ENCODE results near the gene NPY4R2. TPM values are rescaled to one million over a fixed set of nuclear protein-coding genes. Genes with fewer than 3 reads are reported as not detected.
"Not testable (repeated sequence)": the region's sequence is repeated elsewhere in the genome, so short reads cannot be mapped to it uniquely, and the experiment has no call there.

The NPY4R2 gene, protein sequence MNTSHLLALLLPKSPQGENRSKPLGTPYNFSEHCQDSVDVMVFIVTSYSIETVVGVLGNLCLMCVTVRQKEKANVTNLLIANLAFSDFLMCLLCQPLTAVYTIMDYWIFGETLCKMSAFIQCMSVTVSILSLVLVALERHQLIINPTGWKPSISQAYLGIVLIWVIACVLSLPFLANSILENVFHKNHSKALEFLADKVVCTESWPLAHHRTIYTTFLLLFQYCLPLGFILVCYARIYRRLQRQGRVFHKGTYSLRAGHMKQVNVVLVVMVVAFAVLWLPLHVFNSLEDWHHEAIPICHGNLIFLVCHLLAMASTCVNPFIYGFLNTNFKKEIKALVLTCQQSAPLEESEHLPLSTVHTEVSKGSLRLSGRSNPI
- not detected for total RNA-seq

DNA sequence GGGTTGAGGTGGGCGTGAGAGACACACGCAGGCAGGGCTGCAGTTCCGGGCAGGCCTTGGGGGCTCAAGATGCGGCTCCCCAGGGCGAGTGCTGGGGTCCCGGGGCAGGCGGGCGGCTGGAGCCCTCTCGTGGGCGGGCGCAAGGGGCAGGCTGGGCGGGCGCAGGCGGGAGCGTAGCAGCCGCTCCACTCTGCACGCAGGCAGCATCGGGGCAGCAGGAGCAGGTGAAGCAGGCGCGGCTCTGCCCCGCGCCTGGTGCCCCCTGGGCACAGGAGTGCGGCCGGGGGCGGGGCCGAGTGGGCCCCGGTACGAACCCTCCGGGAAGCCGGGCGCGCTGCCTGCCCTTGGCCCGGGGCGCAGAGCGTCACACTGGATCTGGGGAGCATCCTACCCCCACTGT lies at the start of gene NPY4R2:
Gene NPY4R2 (plus strand): TSS at position 188 of the 400 bp plus-strand sequence. CDS start 3,326 bp downstream, outside the sequence.
- not testable (repeated sequence) for H3K9me3 ChIP-seq (ENCODE audit: low read depth, low read length); H3K27me3 ChIP-seq (ENCODE audit: insufficient read depth, low read length); H3K4me3 ChIP-seq (ENCODE audit: low read length); H3K4me1 ChIP-seq (ENCODE audit: insufficient read depth, low read length)

DNA sequence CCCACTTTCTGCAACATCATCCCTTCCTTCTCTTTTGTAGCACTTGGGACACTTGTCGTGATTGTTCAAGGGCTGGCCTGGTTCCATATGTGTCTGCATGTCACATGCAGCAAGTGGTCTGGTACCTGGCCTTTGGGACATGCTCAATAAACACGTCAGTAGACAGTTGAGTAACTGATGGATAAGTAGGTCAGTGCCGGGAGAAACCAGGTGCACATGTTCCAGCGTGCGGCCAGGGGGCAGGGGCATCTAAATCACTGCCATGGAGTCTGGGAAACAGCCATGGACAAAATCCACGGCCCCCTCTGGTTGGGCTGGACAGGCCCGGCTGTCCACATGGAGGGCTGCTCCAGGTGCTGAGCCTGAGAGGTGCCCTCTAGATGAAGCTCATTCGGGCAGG lies 47.6 kb upstream of the NPY4R2 start:
- not testable (repeated sequence) for H3K4me3 ChIP-seq (ENCODE audit: low read length); H3K4me1 ChIP-seq (ENCODE audit: insufficient read depth, low read length); H3K27me3 ChIP-seq (ENCODE audit: insufficient read depth, low read length); H3K9me3 ChIP-seq (ENCODE audit: low read depth, low read length)

DNA sequence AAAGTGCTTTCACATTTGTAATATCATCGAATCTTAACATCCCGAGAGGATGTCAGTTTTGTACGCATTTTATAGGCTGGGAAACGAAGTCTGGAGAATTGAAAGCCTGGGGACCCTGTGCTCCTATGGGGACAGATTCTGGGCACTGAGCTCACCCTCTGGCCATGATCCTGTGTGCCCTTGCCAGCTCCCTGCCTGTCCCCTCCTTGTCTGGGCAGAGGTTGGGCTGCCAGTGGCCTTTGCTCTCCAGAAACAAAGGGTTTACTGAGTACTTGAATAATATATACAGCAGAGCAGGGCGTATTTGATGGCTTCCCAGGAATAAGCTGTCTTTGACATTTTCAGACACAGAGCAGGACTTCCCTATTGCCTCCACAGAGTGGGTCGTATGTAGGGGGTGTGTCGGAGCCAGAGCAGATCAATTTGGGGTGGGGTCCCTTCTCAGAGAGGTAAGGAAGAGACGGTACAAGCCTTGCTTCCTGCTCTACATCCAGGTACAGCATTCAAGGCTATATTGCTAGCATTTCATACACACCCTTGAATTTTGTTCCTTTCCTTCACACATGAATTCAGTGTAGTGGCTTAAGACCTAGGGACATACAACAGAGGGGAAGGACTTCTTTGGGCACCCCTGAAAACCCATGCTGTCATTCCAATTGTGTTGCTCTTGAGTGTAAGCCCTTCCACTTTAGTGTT lies 46.8 kb upstream of the NPY4R2 start:
- H3K4me1 ChIP-seq (ENCODE audit: insufficient read depth, low read length); H3K27me3 ChIP-seq (ENCODE audit: insufficient read depth, low read length); H3K4me3 ChIP-seq (ENCODE audit: low read length): not testable (repeated sequence)

DNA sequence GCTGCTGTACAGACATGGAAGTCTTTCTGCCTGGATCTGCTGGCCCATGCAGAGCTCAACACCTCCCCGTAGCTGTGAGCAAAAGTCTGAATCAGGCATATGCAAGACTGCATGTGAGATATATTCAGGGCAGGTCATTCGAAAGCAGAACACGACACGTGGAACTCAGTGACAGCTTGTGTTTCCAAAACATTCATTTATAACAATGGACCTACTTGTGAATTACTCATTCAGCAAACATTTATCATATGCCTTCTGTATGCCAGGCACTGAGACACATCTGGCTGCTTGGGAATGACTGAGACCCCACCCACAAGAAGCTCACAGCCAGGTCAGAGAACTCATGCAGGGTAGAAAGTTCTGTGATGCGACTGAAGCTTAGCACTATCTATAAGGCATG lies 46.2 kb upstream of the NPY4R2 start:
- H3K27me3 ChIP-seq (ENCODE audit: insufficient read depth, low read length); H3K4me3 ChIP-seq (ENCODE audit: low read length); H3K9me3 ChIP-seq (ENCODE audit: low read depth, low read length); H3K4me1 ChIP-seq (ENCODE audit: insufficient read depth, low read length): not testable (repeated sequence)

More for the DNA sequence above, 46.8 kb upstream of the NPY4R2 start:
- not testable (repeated sequence) for H3K9me3 ChIP-seq (ENCODE audit: low read depth, low read length)

DNA sequence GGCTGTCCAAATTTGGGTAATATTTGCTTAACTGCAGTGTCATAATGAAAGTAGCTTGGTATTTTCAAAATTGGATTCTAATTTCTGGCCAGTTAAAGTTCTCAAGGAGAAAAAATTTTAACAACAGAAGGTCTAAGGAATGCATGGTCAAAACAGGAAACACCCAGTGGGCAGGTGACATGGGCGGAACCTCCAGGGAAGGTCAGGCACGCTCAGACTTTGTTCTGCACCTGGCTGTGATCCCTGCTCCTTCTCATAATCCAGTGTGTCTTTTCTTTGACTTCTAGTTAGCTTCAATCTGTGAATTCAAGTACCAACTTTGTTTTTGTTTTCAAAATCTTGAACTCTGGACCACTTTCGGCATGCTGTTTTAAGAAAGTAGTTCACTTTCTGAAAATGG lies 34.2 kb upstream of the NPY4R2 start:
- not testable (repeated sequence) for H3K4me1 ChIP-seq (ENCODE audit: insufficient read depth, low read length); H3K27me3 ChIP-seq (ENCODE audit: insufficient read depth, low read length); H3K4me3 ChIP-seq (ENCODE audit: low read length); H3K9me3 ChIP-seq (ENCODE audit: low read depth, low read length)

DNA sequence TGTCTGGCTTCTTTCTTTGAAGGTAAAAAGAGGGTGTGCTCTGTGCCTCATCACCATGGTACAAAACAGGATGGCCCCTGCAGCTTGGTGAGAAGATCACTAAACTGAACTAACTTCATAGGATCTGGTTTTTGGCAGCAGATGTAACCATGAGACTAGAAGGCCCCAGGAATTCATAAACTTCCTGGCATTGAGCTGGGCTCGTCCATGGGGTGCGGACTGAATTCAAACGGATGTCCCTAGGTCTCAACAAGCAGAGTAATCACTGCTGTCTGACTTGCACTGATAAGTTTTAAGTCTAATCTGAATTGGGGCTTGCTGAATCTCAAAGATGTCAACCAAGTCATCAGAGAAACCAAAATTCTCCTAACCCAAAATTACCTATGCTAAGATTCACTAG lies 33.5 kb upstream of the NPY4R2 start:
- not testable (repeated sequence) for H3K4me3 ChIP-seq (ENCODE audit: low read length); H3K4me1 ChIP-seq (ENCODE audit: insufficient read depth, low read length)

DNA sequence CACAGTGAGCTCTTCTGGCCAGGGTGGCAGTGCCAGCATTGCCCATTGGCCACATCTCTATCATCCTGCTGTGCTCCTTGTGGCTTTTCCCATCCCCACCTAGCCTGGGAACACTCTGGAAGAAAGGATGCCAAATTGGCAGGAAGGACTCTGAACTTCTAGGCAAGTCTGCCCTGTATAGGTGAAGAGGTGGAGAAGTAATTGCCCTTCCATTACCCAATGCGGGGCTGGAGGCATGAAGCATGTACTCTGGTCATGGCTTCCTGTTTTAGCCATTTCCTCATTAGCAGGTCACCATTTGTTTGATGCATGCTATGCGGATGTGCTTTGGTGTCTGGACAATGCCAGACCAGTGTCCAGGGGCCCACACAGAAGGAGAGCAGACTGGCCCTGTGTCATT lies 32.1 kb upstream of the NPY4R2 start:
- not testable (repeated sequence) for H3K9me3 ChIP-seq (ENCODE audit: low read depth, low read length); H3K27me3 ChIP-seq (ENCODE audit: insufficient read depth, low read length); H3K4me3 ChIP-seq (ENCODE audit: low read length); H3K4me1 ChIP-seq (ENCODE audit: insufficient read depth, low read length)

More for the DNA sequence above, 33.5 kb upstream of the NPY4R2 start:
- H3K9me3 ChIP-seq (ENCODE audit: low read depth, low read length); H3K27me3 ChIP-seq (ENCODE audit: insufficient read depth, low read length): not testable (repeated sequence)

DNA sequence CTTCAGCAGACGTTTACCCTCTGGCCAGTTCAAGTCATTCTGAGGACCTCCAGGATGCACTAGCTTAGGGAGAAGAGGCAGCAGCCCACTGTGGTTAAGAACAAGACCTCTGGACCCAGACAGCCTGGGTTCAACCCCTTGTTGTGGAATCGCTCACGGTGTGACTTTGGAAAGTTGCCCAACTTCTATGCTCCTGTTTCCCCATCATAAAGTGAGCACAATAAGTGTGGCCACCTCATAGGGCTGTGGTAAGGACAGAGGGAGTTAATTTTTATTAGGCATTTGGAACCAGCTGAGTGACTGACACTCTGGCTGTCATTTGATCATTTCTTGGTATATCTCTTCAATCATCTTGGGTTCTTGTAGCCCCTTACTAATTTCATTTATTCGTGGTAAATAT lies 31.6 kb upstream of the NPY4R2 start:
- not testable (repeated sequence) for H3K4me1 ChIP-seq (ENCODE audit: insufficient read depth, low read length); H3K9me3 ChIP-seq (ENCODE audit: low read depth, low read length); H3K4me3 ChIP-seq (ENCODE audit: low read length); H3K27me3 ChIP-seq (ENCODE audit: insufficient read depth, low read length)

DNA sequence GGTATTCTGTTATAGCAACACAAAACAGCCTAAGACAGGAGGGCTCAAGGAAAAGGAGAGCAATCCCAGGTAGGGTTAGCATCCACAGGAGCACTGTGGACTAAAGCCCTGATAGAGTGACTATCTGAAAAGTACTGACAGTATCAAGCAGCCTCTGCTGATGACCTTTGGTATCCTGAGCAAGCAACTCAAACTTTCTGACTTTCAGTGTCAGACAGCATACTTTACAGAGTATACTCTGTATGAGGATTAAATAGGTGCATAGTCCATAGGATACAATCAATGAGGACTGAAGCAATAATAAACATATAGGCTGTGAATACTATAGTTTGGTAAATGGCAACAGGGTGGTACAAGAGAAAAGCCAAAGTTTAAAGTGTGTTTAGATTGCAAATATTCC lies 27.7 kb upstream of the NPY4R2 start:
- not testable (repeated sequence) for H3K4me1 ChIP-seq (ENCODE audit: insufficient read depth, low read length); H3K9me3 ChIP-seq (ENCODE audit: low read depth, low read length); H3K4me3 ChIP-seq (ENCODE audit: low read length); H3K27me3 ChIP-seq (ENCODE audit: insufficient read depth, low read length)

DNA sequence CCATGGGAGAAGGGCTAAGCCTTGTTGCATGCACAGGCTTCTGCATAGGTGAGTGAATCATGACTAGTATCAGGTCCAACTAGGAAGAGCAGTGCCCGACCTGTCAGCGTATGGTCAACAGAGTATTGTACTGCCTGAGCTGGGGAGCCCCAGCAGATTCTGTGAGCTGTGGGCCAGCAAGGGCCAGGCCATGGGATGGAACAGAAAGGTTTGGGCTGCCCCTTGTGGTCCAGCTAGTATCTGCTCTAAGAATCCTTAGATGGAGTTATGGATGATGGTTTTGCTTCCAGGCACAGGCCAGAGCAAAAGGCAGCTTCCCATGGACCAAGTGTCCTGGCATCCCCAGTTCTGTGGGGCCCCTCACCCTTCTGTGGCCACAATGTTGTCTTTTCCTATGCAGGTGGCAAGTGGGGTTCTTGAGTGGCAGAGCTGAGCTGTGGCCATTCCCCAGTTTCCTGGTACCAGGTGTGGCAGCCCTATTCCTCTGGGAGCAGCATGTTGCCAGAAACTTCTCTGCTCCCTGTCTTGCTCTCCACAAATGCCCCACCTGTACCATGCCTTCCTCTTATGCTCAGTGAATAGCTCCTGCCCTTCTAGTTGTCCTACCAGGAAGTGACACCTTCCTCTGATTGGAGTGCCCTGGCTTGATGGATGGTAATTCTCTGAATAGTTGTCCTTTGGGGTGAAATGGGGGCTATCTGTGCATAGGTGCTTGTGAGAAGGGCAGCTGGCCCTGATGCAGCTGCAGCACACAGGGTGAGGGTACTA lies 25.8 kb upstream of the NPY4R2 start:
- not testable (repeated sequence) for H3K4me3 ChIP-seq (ENCODE audit: low read length); H3K27me3 ChIP-seq (ENCODE audit: insufficient read depth, low read length); H3K4me1 ChIP-seq (ENCODE audit: insufficient read depth, low read length); H3K9me3 ChIP-seq (ENCODE audit: low read depth, low read length)

DNA sequence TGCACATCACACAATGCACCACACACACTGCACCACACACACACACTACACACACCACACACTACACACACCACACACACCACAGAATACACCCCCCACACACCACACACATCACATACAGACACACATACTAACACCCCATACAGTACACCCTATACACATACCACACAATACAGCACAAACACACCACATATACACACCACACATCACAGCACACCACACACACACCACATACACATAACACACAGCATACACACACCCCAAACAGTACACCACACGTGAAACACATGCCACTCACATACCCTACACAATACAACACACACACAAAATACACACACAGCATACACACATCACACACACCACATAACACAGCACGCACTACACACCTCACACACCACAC lies 23.9 kb upstream of the NPY4R2 start:
- H3K4me1 ChIP-seq (ENCODE audit: insufficient read depth, low read length); H3K4me3 ChIP-seq (ENCODE audit: low read length); H3K27me3 ChIP-seq (ENCODE audit: insufficient read depth, low read length); H3K9me3 ChIP-seq (ENCODE audit: low read depth, low read length): not testable (repeated sequence)

DNA sequence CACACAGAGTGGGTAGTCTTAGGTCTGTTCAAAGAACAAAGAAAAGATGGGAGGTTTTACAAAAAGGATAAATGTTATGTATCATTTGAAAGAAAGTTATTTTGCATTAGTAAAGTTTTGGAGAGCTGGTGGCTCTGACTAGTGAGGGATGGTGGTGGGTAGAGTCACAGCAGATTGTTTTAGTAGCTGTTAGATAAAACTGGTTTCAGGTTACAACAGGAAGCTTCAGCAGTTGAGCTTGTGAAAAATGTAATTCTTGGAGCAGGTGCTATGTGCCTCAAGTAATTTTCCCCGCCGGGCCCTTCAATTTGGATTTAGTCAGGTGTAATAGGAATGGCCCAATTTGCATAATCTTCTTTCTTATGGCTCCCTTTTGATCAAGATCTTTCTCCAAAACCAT lies 20.6 kb upstream of the NPY4R2 start:
- H3K27me3 ChIP-seq (ENCODE audit: insufficient read depth, low read length); H3K4me3 ChIP-seq (ENCODE audit: low read length); H3K4me1 ChIP-seq (ENCODE audit: insufficient read depth, low read length); H3K9me3 ChIP-seq (ENCODE audit: low read depth, low read length): not testable (repeated sequence)

DNA sequence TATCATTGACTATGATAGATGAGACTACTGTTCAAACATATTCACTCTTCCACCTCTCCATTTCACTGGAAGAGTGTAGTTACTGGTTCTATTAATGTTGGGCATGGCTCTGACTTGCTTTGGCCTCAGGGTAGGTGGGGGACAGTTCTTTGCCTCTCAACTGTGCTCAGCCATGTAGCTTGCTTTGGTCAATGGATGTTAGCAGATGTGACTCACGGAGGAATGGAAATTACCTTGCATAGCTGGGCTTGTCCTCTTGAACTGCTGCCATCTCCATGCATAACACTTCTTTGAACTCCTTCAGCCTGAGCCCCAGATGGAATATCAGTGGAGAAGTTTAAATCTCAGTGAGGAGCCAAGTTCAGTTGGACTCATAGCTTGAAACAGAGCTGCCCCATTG lies 9.1 kb upstream of the NPY4R2 start:
- not testable (repeated sequence) for H3K27me3 ChIP-seq (ENCODE audit: insufficient read depth, low read length); H3K4me1 ChIP-seq (ENCODE audit: insufficient read depth, low read length)

DNA sequence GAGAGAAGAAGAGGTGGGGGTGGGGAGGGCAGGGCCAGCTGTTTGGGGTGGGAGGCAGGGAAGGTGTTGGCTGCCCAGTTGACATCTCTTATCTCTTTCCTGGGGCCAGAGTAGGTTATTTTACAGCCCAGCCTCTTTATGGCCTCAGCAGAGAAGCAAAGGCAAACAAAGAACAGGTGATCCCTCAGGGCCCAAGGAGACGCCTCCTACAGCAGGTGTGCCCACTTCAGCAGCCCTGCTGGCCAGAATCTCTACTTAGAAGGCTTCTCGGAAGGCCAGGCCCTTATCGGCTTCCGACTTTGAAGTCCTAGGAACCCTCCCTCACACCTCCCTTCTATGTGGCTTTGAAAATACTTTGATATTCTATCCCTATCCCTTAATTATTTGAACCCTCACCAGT lies 8.0 kb upstream of the NPY4R2 start:
- H3K27me3 ChIP-seq (ENCODE audit: insufficient read depth, low read length); H3K4me1 ChIP-seq (ENCODE audit: insufficient read depth, low read length); H3K9me3 ChIP-seq (ENCODE audit: low read depth, low read length): not testable (repeated sequence)

More for the DNA sequence above, 9.1 kb upstream of the NPY4R2 start:
- not testable (repeated sequence) for H3K9me3 ChIP-seq (ENCODE audit: low read depth, low read length); H3K4me3 ChIP-seq (ENCODE audit: low read length)

DNA sequence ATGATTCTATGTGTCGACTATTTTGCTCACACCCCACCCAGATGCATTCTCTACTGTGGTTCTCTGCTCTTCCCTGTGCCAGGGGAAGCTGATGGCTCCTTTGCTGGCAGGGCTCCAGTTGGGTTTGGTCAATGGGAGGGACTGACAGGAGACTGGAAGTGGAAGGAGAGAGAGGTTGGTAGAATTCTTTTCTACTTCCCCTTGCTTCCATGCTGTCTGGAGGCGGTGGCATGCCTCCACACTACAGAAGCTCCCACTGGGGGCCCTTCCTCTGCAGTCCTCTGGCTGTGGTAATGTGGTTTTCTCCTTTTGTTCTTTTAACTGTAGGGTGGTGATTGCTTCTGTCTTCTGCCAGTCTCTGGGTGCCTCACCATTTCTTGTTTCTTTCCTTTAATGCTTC lies 4.4 kb upstream of the NPY4R2 start:
- H3K9me3 ChIP-seq (ENCODE audit: low read depth, low read length); H3K4me1 ChIP-seq (ENCODE audit: insufficient read depth, low read length); H3K4me3 ChIP-seq (ENCODE audit: low read length); H3K27me3 ChIP-seq (ENCODE audit: insufficient read depth, low read length): not testable (repeated sequence)

More for the DNA sequence above, 8.0 kb upstream of the NPY4R2 start:
- H3K4me3 ChIP-seq (ENCODE audit: low read length) = not testable (repeated sequence)

Measured in mononuclear cell (primary cell).